ENCODE data around the gene IL22RA2.

The IL22RA2 gene

GRCh38 chr6:137097057-137097456 is 76.4 kb downstream of the IL22RA2 start:
- DNase-seq (ENCODE audit: low read depth in 2 of 2) = no peak

- DNase-seq (ENCODE audit: low read depth in 2 of 2) = no peak
Measured at GRCh38 chr6:137095651-137096238, 77.7 kb downstream of the IL22RA2 start.

- no peak for DNase-seq (ENCODE audit: low read depth in 2 of 2)
Measured at GRCh38 chr6:137095093-137095492, 78.4 kb downstream of the IL22RA2 start.

GRCh38 chr6:137094411-137095008 is 78.9 kb downstream of the IL22RA2 start:
- DNase-seq (ENCODE audit: low read depth in 2 of 2) = peak; percentile 21 to 28

All from stimulated activated CD8-positive, alpha-beta memory T cell treated with anti-CD3 and anti-CD28 coated beads, Interleukin-7, amount 100 ng/mL, for 4 hours (primary cell).